GM19438 (cell line): Measurements from ENCODE around the gene PPP1R37.

Experiments
- ATAC-seq: cut with Tn5 transposase; IDR thresholded peaks from one replicate; pipeline ENCODE4 v1.9.1; 2021; ENCODE audit warnings: low read depth; ENCODE audit not compliant: unreplicated experiment

The PPP1R37 gene

DNA sequence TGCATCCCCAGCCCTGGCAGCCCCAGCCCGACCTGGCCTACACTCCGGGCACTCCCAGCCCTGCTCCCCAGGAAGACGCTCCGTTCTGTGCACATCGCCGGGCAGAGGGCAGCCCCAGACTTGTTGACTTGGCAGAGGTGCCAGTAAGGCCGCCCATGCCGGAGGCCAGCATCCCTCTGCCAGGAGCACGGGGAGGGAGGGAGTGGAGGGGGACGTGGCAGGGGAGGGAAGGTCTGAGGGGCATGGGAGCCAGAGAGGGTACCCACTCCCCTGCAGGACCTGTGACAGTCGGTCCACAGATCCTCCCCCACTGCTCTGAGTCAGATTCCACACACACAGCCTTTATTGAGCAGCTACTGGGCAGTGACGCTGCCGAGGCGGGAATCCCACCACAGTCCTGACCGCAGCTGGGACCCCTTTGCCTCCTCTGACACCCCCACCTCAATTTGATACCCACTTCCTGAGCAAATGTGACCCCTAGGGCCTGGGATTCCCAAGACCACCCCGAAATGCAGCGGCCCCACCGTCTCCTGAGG is 69.7 kb downstream of the PPP1R37 start:
- ATAC-seq: no peak

DNA sequence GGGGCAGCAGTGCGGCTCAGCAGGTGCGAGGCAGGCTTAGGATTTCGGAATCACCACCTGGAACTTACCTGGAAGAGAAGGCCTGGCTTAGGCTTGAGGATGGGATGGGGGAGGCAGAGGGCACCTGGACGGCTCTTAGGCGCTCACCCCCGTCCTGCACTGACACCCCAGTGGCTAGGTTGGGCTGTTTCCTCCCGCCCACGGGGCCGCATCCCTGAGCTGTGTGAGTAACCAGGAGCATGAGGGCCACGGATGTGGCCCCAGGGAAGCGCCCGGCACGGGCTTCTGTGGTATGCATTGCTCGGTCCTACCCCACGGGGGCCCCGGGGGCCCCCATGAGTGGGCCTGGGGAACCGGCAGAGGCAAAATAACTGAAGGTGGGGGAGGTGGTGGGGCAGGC is 70.2 kb downstream of the PPP1R37 start:
- no peak for ATAC-seq

DNA sequence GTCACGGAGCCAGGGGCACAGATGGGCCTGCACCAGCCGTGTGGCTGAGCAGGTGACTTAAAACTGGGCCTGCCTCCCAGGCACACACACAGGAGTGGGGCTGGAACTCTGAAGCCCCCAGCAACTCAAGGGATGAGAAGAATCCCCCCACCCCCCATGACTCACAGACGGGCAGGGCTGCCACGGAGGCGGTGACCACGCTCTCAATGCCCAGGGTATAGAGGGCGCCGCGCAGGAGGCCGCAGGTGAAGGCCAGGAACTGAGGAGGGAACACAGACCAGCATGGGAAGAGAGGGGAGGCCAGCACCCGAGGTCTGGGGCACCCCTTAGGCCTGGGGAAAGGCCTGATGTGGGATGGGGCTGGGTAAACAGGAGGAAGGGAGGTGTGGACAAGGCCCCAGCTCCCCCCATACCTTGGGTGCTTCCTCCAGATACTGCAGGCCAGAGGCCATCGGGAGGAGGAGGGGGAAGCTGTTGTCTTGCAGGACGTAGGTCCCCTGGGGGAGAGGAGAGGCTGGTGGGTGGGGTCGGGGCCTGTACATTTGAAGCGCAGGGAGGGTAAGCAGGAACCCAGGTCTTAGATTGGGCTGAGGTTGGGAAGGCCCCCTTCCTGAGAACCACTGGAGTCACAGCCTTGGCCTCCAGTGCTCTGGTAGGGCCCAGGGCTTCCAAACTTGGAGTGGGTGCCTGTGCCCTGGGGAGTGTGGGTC is 70.9 kb downstream of the PPP1R37 start:
- no peak for ATAC-seq

DNA sequence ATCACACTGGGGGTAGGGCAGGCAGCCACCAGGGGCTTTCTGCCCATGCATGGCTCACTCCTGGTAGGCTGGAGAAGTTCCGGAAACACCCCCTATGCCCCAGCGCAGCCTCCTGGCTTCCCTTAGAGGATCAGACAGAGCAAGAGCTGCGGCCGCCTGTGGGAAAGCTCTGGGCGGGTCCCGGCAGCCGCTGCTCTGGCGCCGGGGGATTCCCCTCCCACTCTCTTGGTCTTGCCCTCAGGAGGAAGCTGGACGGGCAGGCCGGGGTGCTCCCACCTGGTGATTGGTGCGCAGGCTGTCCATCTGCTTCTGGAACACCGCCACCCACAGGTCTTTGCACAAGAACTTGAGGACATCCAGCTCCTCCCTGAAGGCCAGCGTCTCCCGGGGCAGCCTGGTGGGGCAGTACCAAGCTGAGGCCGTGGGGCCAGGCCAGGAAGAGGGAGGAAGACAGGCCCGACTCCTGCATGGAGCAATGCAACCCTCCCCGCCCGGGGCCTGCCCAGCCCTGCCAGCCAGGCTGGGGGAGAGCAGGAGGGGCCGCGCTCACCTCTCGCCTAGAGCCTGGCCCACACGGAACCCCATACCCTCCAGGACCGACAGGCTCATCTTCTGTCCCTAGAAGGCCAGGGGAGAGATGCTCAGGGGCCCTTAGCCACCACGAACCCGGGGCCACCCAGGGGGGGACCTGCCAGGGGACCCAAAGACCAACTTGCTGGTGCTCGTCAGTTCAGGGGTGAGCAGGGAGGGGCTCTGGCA is 71.8 kb downstream of the PPP1R37 start:
- peak; percentile 77 for ATAC-seq

DNA sequence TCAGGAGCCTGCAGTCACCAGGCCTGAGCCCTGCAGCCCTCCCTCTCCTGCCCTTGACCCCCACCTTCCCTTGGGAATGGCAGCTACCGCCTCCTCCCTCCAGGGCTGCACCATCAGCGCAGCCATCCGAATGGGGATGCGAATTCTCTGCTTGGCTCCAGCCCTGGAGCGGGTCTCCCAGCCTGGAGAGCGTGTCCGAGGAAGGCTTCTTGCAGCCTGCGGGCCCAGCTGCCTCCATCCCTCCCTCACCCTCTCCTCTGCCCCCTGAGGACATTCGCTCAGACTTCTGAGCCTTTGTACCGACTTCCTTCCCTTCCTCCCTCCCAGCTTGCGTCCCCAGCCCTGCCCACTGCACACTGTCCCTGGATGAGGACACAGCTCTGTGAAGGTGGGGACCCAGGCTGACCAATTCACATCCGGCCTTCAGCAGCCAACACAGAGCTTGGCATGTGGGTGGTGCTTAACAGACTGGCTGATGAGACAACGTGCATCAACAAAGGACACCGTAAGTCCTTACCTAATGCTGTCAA is 73.8 kb downstream of the PPP1R37 start:
- ATAC-seq: no peak

DNA sequence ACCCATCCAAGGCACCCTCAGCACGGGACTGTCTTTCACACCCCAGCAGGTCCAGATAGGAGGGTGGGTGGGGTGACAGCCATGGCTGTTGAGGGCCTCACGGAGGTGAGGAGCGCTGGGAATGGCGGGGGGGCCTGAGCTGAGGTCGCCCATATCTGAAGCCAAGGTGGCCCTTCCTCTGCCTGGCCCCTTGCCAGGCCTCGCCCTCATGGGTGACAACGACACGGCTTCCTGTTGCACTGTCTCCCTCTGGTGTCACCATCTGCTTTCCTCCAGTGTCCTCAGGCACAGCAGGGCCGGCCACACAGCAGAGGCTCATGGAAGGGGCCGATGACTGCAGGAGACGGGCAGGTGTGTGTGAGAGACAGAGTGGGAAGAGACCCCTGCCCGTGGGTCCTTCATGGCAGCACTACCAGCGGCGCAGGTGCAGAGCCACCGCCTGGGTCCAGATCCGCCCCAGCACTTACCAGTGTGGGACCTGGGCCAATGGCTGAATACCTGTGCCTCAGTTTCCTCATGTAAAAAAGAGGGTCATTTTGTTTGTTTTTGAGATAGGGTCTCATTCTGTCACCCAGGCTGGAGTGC is 75.9 kb downstream of the PPP1R37 start:
- no peak for ATAC-seq

DNA sequence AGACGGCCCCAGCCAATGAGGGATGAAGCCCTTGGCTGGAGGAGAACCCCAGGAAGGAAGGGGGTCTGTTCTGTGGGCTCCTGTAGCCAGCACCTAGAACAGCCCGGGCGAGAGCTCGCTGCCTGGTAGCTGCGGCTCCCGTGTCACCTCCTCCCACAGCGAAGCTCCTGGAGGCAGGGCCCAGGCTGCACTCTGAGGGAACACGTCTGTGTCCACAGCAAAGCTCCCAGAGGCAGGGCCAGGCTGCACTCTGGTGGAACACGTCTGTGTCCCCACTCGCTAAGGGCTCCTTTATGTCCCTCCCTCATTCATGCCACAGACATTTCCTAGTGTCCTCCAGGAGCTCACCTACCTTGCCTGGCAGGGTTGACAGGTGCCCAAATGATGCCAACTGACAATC is 76.6 kb downstream of the PPP1R37 start:
- ATAC-seq: no peak

DNA sequence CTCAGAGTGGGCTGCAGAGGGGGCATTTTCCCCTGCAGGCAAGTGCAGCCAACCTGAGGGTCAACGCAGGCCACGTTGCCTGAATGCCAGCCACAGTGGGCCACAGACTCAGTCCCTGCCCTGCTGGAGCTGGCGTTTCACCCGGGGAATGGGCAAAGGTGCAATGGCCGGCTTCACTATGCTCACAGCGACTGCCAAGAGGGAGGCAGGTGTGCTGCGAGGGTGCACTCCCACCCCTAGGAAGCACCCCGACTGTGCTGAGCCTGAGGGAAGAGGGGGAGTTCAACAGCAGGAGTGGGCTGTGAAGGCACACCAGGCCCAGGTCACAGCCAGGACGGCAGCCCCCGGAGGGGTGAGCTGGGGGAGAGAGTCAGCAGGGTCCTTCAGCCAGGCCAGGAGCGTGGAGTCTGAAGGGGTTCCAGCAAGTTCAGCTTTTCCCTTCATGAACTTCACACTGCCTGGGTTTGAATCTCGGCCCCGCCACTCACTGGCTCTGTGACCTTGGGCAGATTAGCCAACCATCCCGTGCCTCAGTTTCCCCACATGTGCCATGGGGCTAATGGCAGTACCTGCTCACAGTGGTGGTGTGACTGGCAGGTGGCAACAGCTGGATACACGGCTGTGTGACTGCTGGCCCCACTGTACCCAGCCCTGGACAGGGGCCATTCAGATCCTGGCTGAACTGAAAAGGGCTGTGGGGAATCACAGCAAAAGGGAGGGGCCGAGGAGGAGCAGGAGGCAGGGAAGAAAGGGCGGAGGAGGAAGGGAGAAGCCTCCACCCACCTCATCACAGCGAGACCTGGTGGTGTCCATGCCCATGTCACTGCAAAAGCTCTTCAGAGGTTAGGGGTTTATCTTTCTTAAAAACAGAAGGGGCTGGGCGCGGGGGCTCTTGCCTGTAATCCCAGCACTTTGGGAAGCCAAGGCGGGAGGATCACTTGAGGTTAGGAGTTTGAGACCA is 77.4 kb downstream of the PPP1R37 start:
- no peak for ATAC-seq

DNA sequence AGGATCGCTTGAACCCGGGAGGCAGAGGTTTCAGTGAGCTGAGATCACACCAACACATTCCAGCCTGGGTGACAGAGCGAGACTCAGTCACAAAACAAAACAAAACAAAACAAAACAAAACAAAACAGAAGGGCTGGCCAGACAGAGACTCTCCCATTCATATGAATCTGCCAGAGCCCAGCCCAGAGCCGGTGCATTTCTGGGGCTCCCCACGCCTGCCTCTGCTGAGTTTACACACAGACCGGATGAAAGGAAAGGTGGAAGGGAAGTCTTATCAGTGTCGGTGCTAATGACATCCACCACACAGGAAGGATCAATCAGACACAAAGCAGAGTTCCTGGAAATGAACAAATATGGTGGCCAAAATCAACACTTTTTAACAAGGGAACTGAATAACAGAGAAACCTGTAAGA is 78.2 kb downstream of the PPP1R37 start:
- no peak for ATAC-seq

DNA sequence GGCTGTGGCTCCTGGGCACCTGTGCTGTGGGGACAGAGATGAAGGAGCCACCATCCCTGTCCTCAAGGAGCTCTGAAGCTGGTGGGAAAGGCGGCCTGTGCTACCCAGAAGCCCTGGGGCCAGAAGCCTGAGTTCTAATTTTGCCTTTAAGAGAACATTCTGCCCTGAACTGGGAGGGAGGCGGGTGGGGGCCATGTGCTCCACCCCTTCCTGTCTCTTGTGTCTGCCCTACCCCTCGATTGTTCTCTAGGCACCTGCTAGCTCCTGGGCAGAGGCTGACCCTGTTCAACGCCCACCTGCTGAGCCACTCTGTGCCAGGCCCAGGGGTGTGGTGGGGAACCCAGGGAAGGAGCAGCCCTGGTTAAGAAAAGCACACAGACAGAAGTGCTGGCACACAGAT is 79.2 kb downstream of the PPP1R37 start:
- ATAC-seq: no peak

DNA sequence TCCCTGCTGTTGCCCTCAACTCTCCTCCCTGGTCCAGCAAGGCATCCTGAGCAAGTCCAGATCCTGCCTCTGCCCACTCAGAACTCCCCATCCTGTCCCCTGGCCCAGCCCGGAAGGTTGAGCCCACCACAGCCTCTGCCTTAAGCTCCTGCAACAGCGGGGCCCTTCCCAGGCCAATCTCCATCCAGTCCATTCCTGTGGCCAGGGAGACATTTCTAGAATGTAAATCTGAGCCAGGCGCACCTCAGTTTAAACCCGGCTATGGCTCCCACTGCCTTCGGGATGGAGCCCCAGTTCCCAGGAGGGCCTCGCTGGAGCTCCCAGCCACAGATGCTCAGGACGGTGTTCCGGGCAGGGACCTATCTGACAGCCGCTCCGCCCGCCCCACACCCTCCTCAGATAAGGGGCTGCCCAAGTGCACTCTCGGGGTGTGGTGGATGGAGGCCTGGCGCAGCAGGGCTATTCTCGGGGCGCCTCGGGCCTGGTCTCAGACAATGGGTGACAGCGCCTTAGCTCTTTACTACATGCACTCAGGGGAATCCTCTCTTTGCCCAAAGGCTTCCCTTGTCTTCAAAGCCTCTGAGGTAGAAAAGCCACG is 79.7 kb downstream of the PPP1R37 start:
- no peak for ATAC-seq

DNA sequence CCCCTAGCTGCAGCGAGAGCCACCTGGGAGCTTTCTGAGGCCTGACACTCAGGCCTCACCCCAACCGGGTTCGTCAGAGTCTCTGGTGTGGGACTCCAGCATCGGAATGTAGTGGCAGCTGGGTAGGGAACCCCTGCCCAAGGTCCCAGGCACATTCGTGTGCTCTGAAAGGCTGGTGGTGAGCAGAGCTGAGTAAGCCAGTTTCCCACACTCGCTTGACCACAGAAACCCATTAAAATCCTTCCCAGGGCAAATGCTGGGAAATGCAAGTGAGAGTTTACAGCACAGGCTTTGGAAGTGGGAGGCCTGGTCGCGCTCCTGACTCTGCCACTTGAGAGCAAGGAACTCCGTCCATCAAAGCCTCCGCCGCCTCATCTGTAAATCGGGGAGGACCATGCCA is 80.8 kb downstream of the PPP1R37 start:
- no peak for ATAC-seq

DNA sequence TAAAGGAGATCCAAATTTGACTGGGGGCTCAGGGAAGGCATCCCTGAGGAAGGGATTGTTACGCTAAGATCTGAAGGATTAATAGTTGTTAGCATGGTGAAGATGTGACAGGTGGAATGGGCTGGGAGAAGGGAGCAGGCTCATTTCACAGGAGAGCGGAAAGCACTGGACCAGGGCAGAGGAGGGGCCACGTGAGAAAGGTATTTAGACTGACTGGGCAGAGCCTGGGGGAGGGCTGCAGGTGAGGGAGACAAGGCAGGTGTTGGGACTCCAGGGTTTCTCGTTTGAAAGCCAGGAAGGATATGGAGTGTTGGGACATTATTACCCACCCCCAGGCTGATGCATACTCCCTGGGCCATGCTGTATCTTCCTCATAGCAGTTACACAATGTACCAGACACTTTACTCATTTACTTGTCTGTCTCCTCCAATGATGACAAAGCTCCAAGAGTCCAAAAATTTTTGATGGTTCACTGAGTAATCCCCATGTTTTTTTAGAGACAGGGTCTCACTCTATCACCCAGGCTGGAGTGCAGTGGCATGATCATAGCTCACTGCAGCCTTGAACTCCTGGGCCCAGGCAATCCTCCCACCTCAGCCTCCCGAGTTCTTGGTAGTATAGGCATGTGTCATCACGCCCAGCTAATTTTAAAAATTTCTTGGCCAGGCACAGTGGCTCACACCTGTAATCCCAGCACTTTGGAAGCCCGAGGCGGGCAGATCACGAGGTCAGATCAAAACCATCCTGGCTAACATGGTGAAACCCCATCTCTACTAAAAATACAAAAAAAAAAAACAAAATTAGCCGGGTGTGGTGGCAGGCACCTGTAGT is 82.8 kb downstream of the PPP1R37 start:
- ATAC-seq: no peak

DNA sequence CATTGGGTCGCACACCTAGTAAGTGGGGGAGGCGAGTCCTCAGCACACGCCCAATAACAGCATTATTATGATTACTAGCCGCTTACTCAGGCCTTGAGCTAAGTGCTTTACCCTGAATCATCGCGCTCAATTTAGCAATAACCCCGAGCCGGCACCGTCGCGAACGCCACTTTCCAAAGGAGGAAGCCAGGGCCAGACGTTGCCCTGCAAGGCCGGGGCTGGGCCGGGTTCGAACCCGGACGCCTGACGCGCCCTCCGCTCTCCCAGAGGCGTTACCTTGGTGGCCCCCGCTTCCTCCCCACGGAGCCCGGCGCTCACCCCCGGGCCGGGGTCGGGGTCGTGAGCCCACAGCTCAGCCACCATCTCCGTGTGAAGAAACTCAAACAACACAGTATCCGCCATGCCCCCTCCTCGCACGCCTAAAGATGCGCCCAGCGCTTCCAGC is 84.9 kb downstream of the PPP1R37 start, which contains the start of gene TRAPPC6A:
Gene TRAPPC6A, minus strand, starts transcription at position 421 of the 445 bp plus-strand sequence. Its CDS starts 19 bp downstream, at position 402.
- ATAC-seq: no peak

DNA sequence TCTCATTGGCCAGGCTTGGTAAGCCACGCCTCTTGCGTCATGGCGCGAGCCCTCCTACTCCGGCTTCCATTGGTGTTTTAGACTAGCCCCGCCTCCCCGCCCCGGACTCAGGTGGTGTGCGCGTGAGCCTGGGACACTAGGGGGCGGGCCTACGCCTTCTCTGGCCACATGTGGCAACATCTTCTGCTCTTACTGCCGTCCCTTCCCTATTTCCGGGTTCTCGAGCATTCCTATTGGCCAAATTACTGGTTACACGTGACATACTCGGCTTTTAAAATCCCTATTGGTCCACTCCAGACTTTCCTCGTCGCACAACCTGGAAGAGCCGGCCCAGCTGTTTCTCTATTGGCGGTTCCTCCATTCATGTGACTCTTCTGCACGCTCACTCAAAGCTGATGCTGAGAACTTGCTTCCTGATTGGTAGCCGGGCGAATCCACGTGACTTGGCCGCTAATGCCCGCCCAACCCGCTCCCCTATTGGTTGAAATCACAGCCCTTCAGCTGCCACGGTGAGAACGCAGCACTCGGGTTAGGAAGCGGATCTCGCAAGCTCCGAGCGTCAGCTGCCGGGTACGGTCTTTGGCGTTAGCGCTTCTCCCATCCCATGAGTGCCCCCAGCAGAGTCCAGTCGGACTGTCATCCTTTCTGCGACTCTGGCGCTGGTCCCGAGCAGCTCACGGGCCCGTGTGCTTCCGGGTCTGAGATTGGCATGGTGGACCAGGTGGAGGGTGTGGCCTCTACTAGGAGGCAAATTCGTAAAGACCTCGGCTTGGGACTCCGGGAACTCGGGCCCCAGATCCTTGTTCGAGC is 85.5 kb downstream of the PPP1R37 start, which contains the start of gene BLOC1S3:
Gene BLOC1S3, plus strand, starts transcription at position 523 of the 810 bp plus-strand sequence. CDS start 513 bp downstream, outside the sequence.
- ATAC-seq: peak; percentile 83

DNA sequence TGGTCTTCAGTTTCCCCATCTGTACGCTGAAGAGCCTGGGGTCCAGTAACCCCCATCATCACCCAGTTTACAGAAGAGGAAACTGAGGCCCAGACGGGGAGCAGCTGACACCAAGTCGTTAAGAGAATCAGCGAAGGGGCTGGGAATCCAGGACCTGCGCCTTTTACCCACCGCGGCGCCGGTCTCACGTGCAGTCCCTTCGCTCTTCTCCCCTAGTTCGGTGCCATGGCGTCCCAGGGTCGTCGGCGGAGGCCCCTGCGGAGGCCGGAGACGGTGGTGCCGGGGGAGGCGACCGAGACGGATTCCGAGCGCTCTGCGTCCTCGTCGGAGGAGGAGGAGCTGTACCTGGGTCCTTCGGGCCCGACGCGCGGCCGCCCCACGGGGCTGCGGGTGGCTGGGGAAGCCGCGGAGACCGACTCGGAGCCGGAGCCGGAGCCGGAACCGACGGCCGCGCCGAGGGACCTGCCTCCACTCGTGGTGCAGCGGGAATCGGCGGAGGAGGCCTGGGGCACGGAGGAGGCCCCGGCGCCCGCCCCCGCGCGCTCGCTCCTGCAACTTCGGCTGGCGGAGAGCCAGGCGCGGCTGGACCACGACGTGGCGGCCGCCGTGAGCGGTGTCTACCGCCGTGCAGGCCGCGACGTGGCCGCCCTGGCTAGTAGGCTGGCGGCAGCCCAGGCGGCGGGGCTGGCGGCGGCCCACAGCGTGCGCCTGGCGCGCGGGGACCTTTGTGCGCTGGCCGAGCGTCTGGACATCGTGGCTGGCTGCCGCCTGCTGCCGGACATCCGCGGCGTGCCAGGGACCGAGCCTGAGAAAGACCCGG is 86.3 kb downstream of the PPP1R37 start:
- ATAC-seq: no peak

DNA sequence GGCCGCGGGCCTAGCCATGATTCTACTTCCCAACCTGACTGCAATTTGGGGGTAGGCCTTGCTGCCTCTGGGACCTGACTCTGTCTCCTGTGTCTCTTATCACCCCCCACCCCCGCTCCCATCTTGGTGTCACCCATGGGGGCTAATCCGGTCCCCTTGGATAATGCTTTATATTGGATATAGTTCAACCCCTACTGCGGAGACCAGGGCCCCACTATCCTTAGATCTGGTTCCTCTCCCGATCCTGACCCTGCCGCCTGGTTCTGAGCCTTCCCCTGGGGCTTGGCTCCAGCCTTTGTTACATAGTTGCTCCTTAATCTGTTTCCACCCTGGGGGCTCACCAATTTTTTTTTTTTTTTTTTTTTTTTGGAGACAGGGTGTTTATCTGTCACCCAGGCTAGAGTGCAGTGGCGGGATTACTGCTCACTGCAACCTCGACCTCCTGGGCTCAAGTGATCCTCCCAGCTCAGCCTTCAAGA is 87.0 kb downstream of the PPP1R37 start:
- no peak for ATAC-seq
